Fibroblast of skin of abdomen (primary cell): Measurements from ENCODE around the gene PDCD6IP.
A peak's percentile ranks its signal among the peaks of the same experiment; 100 is the strongest.
"Not testable (repeated sequence)": the region's sequence is repeated elsewhere in the genome, so short reads cannot be mapped to it uniquely, and the experiment has no call there.

Experiments used
- DNase-seq: peaks from one replicate; pipeline ENCODE4 v3.0.0-alpha.2; 2013

Gene PDCD6IP

DNA sequence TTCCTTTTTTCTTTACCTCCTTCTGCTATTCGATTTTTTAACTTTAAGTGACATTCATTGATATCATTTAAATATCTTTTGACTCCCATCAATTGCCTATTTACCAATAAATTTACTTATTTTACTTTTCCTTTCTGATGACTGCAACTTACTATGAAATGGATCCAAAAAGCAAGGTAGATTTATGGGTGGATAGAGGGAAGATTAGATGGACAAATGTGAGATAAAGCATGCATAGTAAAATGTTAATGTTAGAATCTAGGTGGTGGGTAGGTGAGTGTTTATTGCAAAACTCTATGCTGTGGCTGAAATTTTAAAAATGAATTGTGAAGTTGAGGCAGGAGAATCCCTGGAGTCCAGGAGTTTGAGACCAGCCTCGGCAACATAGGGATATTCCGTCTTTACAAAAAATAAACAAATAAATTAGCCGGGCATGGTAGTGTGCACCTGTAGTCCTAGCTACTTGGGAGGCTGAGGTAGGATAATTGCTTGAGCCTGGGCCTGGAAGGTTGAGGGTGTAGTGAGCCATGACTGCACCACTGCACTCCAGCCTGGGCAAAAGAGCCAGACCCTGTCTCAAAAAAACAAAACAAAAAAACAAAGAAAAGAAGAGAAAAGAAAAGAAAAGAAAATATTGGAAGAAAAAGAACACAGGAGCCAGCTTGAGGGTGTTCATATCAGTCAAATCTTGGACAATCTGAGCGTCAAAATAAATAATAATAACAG lies 6.1 kb upstream of the PDCD6IP start:
- DNase-seq, result no peak

DNA sequence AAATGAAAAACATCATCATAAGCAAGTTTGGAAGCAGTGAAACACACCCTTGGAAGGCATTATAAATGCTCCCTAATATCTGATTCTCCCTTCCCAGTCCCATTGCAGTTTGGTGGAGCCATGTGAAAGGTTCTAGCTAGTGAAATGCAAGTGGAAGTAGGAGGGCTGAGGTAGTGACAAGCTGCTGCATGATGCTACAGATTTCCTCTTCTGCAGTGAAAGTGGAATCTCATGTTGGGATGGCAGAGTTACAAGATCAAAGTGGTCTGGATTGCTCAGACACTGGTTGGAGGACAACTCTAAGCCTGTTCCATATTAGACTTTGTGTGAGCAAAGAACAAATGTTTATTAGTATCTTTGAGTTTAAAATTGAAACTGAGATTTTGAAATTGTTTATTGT lies 3.3 kb upstream of the PDCD6IP start:
- no peak for DNase-seq

DNA sequence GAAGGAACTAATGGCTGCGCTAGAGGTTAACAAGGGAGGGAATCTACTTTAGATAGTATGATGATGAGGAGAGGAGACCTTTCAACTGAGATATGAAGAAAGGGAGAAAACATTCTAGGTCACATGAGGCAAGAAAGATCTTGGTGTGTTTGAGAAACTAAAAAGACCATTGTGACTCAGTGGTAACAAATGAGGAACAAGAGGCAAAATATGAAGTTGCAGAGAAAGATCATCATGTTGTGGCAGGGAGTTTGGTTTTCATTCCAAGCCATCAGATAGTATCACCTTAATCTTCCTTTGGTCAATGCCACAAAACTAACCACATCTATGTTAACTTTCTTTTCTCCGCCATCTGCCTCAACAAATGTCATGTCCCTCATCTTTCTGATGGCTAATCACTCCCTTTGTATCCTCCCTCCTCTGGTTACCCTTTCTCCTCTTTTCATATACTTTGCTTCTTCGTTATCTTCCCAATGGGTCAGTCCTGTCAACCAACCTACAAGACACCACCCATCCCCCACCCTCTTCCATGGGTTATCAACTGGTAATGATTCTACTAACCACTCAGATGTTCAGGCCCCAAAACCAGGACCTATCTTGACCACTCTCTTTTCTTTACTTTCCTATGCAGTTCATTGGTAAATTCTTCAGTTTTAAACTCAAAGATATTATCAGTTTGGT lies 2.4 kb upstream of the PDCD6IP start:
- no peak for DNase-seq

DNA sequence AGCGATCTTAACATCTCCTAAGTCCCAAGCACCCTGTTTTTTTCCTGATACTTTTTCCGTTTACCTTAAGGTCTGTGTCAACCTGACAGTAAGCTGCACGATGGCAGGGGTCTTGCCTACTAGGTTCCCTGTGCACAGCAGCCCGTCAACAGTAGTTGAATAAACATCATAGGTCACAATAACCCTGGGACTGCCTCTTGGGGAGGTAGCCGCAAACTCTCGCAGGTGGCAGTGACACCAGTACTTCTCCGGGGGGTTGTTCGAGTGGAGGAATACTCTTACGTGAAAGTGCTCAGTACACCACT lies 365 bp upstream of the PDCD6IP start:
- no peak for DNase-seq

DNA sequence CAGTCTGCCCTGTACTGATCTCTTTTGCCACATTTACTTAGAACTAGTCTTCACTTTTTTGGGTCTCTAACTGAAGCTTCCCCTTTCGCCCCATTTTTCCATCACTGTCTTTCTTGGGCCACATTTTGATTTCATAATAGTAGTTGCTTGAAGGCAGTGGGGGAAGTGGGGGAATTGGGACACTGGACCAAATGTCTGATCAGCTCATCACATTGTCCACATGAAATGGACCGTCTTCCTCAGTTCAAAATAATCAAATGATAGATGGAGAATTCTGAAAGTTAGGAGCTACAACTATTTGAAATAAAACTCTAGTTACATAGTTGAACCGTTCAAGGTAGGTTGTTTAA lies 747 bp downstream of the PDCD6IP start:
- no peak for DNase-seq

DNA sequence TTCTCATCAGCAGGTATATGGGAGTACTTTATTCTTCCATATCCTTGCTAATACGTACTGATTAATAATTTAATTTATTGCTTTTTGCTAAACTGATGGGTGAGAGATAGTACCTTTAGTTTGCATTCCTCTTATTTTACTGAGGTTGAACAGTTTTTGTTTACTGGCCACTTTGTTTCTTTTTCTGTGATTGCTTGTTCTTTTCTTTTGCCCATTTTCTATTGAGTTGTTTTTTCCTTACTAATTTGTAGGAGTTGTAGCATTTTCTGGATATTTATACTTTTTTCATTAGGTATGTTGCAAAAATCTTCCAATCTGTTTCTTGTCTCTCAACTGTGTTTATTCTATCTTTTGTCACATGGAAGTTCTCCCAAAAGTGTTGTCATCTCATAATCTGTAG lies 4.8 kb downstream of the PDCD6IP start:
- no peak for DNase-seq

DNA sequence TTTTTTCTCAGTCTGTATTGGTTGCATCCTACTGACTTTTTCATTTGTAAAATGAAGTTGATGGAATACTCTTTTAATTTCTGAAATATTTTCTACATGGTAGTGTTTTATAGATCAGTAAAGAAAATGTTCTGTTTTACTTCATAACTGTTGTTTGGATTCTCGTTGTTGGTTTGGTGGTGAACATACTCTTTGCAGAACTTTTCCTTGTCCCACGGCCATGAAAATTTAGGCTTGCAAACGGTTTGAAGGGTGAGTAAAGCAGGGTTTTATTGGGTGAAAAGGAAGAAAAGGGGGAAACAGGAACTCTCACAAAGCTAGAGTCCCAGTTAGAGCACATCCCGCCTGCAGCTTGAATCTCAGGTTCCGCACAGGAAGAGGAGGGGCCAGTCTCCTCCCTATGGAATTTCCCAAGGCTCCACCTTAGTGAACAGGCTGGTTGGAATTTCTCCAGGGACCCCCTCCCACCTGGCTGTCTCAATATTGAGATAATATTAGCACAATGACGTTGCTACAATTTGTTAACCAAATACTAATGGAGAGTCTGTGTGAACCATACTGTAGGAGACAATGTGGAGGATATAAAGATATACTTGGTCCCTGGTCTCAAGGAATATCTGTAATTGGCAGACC lies 5.6 kb downstream of the PDCD6IP start:
- DNase-seq, result no peak

DNA sequence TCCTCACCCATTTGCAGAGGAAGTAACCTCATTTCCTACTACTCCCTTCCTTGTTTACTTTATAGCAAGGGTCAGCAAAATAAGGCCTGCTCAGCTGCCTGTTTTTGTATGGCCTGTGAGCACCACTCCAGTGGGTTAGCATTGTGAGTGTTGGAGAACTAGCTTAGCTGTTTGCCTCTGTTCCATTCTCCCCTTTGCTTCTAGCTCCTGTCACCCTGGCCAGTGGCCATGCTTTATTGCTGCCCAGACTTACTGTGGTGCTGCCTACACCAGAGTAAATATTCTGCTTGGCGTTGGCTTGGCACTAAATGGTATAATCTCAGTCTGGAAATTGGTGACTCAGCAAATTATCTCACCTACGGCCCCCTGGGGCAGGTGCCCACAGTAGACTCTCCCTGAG lies 8.8 kb downstream of the PDCD6IP start:
- no peak for DNase-seq

DNA sequence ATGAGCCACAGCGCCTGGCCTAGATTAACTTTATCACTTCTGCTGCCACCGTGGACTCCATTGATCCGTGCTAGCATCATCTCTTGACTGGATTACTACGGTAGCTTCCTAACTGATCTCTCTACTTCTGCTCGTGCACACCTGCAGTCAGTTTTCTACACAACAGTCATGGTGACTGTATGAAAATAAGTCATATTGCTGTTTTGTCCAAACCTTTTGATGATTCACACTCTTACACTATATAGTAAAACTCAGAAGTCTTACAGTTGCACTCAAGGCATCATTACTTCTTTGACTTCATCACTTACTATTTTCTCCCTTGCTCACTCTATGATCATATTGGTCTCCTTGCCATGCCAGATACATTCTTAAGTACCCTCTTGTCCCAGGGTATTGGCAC lies 10.1 kb downstream of the PDCD6IP start:
- DNase-seq, result no peak

DNA sequence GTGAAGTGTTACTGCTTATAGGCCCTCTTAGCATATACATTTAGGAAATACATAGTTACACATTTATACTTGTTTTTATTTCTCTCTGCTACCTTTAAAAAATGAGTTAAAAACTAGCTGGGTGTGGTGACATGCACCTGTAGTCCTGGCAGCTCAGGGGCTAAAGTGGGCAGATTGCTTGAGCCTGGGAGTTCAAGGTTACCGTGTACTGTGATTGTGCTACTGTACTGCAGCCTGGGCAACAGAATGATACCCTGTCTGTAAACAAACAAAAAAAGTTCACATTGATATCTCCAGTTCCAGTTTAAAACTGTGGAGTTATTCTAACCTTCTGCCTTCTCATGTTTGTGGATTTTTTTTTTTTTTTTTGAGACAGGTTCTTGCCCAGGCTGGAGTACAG lies 12.1 kb downstream of the PDCD6IP start:
- no peak for DNase-seq

DNA sequence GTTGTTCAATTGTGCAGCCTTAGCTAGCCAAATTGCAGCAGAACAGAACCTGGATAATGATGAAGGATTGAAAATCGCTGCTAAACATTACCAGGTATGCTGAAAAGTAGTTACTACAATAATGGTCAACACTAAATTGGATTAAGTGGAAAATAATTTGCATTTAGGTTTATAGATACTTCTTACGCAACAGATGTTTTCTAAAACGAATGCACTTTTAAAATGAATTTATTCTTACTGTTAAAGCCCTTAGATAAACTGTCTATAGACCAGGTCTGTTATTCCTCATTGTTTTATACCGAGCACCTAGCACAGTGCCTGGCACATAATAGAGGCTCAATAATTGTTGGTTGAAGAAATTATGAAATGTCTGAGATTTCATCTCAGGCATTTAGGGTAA lies 23.6 kb downstream of the PDCD6IP start:
- DNase-seq, result no peak

DNA sequence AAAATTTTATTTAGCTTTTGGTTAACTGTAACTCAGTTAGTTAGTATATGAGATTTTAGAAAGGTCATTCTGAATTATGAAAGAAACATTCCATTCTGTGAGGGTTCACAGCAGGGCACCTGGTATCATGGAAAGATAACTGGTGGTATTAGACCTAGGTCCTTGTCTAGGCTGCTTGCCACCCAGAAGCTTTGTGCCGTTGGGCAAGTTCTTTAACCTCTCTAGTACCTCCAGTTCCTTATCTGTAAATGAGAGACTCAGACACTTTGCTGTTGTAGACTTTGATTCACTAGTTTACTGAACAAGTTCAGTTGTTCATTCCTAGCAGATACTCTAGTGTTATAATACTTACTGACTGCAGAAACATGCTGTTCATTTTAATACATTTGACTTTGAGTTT lies 25.4 kb downstream of the PDCD6IP start:
- no peak for DNase-seq

DNA sequence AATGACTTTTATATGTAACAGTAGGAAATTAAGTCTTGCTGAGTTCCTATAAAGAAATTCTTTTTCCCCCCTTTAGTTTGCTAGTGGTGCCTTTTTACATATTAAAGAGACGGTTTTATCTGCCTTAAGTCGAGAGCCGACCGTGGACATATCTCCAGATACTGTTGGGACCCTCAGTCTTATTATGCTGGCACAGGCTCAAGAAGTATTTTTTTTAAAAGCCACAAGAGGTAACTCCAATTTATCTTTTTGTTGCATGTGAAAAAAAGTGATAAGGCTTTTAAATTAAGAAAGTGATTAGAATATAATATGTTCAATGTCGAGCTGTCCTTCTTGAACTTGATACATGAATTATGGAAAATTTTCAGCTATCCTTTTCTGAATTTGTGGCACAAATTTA lies 26.7 kb downstream of the PDCD6IP start:
- DNase-seq, result no peak

DNA sequence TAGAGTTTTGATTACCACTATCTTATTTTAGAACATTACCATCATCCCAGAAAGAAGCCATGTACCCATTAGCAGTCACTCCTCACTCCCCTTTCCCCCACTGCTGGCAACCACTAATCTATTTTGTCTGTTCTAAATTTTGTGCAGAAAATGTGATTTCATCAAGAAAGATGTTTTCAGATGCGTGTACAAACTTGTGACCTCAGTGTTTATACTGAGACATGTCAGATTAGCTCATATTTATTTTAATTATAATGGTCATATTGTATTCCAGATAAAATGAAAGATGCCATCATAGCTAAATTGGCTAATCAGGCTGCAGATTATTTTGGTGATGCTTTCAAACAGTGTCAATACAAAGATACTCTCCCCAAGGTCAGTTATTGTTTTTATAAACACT lies 27.8 kb downstream of the PDCD6IP start:
- DNase-seq, result no peak

DNA sequence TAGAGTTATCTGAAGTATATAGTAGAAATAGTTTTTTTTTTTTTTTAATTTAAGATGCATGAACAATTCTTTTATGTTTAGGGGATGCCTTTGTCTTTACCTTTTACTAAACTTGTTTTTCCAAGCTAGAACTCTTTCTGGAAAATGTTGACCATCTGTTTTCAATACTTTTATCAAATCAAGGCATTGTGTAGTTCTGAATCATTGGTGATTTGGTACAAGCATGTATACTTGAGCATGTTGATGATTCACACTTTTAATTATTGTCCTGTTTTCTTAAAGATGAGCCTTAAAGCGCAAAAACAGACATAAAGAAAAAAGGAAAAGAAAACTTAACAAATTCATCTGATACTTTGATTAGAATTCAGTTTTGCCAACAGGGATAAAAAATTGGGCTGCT lies 28.3 kb downstream of the PDCD6IP start:
- peak; percentile 72 for DNase-seq

DNA sequence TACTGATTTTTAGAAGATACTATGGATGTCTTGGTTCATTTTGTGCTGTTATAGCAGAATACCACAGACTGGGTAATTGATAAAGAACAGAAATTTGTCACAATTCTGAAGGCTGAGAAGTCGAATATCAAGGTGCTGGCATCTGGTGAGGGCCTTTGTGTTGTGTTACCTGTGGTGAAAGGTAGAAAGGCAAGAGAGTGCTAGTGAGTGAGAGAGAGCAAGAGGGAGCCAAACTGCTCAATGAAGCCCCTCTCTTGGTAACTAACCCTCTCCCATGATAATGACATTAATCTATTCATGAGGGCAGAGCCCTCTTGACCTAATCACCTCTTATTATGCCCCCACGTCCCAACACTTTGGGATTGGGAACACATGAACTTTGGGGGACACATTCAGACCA lies 31.3 kb downstream of the PDCD6IP start:
- DNase-seq, result no peak

DNA sequence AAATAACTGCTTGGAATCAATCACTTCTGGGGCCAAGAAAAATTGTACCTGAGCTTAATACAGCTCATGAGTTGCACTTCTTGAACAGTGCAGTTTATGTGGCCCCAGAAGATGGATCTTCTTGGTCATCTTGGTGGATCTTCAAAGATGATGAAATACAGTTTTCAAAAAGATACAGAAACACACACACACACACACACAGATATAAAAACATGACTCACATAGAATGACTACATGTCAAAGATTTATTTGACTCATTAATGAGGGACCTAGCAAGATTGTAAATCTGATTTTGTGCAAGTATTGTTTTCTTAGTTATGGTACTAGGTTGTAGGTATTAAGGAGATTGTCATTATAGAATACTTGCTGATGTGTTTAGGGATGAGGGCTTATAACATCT lies 32.6 kb downstream of the PDCD6IP start:
- peak; percentile 39 for DNase-seq

DNA sequence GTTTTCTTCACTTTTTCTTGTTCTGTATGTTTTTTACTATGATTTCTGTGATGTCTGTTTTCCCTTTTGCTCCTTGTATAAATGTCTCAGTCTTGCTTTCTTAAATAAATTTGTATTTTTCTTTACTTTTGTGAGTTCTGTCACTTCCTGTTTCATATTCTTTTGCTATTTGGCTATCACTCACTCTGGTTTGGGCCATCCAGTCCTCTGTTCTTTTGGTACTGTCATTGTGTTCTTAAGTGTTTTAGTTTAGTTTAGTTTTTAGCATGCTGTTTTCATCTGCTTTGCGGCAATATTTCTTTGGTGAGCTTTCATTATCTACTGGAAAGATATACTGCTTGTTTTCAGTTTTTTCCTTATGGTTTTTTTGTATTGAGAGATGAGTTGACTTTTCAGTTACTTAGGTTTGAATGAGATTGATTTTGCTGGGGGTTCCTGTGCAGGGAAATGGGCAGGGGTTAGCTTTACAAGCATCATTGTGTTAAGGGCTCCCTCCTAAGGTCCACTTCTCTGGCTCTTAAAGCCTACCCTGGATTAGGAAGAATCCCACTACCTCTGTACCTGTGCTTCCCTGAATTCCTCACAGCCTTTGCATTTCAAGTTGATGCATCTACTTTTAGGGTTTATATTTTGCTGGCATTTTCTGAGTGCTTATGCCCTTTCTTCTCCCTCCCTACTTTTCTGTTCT lies 35.1 kb downstream of the PDCD6IP start:
- no peak for DNase-seq

DNA sequence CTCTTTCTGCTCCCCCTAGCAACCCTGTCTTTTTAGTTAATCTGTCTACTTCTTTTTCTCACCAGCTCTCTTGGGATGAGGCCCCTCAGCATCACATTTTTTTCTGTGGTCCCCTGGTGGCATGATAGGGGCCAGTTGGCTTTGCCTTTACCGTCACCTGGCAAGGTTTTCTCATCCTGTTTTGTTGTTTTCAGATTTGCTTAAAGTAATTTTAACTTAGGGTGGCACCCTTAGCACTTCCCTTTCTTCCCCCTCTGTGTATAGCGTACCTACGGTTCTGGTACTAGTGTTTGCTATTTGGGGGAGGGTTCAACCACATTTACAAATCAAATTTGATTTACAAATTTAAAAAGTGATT lies 35.6 kb downstream of the PDCD6IP start:
- no peak for DNase-seq

DNA sequence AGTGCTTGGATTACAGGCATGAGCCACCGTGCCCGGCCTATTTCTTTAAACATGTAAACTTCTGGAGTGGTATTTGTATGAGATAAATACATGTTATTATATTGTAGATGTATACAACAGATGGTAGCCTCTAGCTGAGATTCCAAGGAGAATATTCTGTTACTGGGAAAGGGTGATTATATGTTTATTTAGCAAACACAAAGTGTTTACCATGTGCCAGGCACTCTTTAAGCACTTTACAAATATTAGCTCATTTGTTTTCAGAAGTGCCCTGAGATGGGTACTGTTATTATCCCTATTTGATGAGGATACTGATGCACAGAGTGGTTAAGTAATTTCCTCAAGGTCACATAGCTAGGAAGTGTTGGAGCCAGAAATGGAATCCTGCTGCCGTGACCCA lies 38.8 kb downstream of the PDCD6IP start:
- DNase-seq, result not testable (repeated sequence)

DNA sequence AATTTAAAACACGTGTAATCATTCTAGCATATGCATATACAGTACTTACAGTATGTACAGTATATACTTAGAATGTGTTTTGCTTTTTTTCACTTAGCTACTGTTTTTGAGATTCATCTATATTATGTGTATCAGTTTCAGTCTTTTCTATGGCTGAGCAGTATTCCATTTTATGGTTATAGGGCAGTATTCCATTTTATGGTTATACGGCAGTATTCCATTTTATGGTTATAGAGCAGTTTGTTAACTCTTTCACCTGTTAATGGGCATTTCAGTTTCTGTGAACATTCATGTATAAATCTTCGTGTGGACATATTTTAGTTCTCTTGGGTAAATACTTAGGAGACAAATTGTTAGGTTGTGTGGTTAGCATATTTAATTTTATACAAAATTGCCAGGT lies 40.9 kb downstream of the PDCD6IP start:
- DNase-seq, result no peak

DNA sequence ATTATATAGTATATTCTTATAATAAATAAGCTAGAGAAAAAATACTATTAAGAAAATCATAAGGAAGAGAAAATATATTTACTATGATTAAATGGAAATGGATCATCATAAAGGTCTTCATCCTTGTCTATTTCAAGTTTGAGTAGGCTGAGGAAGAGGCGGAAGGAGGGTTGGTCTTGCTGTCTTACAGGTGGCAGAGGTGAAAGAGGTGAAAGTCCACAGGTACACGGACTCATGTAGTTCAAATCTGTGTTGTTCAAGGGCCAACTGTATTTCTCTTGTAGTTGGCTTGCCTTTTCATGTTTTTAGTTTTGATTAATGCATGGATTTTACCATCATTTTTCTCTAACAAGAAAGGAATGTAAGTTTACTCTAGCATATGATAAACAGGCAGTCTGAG lies 41.7 kb downstream of the PDCD6IP start:
- no peak for DNase-seq

DNA sequence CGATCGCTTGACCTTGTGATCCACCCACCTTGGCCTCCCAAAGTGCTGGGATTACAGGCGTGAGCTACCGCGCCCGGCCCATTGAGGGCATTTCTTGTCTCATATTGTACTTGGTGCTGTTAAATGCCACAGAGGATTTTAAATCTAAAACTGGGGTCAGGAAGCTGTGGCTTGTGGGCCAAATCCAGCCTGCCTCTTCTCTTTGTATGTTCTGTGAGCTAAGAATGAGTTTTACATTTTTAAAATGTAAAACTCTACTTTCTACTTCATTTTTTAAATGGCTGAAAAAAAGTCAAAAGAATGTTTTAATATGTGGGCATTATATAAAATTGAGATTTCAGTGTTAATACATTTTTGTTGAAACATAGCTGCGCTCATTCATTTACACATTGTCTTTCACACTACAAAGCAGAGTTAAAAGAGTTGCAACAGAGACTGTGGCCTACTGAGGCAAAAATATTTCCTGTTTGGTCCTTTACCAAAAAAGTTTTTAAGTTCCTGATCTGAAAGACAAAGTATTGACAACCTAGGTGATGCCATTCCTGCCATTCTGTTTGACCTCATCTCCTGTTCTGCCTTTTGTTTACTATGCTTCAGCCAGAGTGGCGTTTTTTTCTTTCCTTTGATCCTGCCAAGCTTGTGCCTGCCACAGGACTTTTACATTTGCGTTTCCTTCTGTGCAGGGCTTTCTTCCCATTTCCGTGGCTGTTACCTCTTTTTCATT lies 50.4 kb downstream of the PDCD6IP start:
- DNase-seq, result no peak
